HG03064 (cell line): ENCODE results near the gene RNASE4.
A peak's percentile ranks its signal among the peaks of the same experiment; 100 is the strongest.

Experiments used
- ATAC-seq: cut with Tn5 transposase; IDR thresholded peaks from one replicate; pipeline ENCODE4 v1.9.1; 2021; ENCODE audit warnings: low read depth; ENCODE audit not compliant: unreplicated experiment

RNASE4 gene

DNA sequence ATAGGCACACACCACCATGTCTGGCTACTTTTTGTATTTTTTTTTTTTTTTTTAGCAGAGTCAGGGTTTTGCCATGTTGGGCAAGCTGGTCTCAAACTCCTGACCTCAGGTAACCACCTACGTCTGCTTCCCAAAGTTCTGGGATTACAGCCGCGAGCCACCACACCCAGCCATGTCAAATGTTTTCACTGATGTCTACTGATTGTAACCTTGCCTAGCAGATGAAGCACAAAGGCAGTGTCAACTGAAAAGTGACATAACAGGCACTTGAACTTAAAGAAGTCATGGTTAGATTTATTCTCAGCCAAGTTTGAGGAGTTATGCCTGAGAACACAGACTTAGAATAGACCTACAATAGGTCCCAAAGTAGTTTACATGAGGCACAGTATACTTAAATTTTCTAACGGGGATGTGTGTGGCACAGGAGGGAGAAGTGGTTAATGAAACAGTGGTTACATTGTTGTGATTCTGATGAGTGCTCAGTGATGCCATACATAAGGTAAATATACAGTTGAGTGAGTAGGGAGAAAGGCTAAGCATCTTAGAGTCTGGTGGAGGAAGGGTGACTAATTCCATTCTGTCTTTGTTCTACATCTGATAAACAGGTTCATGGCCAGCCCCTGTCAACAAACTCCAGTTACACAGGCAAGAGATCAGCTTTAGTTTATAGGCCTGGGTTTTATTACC lies 12.6 kb upstream of the RNASE4 start:
- no peak for ATAC-seq

GRCh38 chr14:20675669-20676068 lies 8.7 kb upstream of the RNASE4 start:
- no peak for ATAC-seq

DNA sequence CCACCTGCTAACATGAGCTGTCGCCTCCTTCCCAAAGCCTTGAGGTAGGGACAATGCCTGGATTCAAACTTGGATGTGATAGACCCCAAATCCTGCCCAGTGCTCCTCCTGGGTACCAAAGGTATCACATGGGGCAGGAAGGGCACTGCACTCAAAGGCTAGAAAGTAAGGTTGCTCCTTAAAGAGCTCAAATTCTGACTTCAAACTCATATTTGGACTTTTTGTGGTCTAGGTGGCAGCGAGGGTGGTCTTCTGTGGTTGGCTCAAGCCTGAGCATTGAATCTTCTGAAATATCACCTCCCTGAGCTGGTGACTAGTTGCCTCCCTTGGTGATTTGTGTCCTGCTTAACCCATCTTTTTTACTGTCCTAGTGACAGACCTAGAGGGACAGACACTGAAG lies 8.3 kb upstream of the RNASE4 start:
- no peak for ATAC-seq

GRCh38 chr14:20679907-20680306 lies 4.5 kb upstream of the RNASE4 start:
- no peak for ATAC-seq

DNA sequence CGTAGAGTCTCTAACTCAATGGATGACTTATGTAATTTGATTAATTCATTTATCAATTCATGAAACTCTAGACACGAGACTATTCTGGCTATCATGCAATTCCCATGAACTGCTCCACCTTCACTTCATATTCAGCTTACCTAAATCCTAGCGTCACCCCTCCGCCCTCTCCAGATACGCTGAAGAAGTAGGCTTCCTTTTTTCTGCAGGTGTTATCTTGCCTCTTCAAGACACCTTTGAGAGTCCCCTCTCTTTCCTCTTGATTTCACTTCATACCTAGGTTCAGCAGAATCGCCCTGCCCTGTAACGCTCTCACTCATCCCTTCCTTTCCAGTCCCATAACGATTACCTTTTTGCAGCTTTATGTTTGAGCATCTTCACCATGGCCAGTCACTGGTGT lies 4.0 kb upstream of the RNASE4 start:
- no peak for ATAC-seq

- ATAC-seq = no peak
Observed at GRCh38 chr14:20680843-20681347, 3.5 kb upstream of the RNASE4 start.

DNA sequence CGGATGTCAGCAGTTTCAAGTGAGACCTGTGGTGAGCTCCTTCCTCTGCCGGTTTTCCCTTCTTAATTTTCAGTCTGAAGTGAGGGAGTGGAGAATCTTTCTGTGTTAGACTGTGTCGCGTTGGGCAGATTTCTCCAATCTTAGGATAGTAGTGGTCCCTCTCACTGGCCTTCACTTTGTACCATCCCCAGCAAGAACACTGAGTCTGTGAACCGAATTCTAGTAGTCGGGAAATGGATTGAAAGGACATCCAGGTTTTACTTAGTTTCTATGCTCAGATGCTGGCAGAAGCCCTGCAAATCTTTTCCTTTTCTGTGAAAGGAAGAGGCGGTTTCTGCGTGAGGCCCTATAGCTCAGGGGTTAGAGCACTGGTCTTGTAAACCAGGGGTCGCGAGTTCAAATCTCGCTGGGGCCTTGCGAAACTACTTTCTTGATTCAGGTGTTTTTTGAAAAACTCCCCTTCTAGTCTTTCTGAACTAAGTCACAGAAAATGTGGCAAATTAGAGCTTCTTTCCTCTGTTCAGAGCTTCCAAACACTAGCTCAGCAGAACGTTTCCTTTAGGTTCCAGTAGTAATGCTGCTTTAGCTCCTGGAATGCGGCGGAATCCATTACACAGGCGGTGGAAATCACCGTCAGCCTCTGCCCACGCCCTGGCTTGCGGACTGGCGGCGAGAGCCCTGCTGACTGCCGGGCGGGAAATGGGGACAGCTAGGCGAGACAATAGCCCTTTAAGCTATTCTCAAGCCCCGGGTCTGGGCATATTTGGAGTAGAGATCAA lies 2.8 kb upstream of the RNASE4 start:
- no peak for ATAC-seq

DNA sequence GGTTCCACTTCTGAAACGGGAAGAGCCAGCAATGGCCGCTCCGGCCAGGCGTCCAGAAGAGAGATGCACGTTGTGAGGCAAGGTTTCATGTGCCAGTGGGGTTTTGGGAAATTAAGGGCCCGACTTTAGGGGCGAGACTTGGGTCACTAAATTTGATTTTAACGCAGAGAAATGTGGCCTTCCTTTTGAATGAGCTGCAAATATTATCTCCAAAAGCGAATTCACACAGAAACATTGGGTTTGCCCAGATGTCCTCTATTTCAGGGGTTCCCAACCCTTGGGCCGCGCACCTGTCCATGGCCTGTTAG lies 2.3 kb upstream of the RNASE4 start:
- ATAC-seq = no peak

- ATAC-seq = peak; percentile 36
Observed at GRCh38 chr14:20682435-20683124, 1.8 kb upstream of the RNASE4 start.

DNA sequence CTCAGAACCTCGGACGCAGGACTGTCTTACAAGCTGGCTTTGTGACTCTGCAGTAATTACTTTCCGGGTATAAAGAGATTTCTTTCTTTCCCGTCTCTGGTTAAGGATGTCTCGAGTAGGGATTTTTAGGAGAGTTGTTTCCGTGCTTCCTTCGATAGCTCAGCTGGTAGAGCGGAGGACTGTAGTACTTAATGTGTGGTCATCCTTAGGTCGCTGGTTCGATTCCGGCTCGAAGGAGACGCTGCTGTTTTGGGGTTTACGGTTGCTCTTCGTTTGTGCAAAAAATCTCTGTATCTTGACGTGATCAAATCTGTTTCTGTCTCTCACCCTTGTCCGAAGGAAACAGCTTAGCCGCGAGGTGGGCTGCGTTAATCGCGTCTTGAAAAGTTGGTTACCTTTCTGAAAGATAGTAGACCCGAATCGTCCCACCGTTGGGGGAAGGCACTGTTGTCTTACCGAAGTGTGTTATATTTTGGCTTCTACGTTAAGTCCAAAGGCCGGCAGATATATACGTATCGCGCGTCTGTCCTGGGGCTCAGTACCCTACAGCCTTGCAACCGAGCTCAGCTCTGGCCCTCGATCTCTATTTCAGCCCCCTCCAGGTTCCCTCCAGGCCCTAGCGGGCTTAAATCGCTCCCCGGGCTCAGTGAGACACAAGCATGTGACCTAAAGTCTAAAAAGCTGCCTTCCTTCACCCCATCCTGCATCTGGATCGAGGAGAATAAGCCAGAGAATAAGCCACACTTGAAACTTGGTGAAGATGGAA lies 1.1 kb upstream of the RNASE4 start:
- peak; percentile 30 for ATAC-seq

DNA sequence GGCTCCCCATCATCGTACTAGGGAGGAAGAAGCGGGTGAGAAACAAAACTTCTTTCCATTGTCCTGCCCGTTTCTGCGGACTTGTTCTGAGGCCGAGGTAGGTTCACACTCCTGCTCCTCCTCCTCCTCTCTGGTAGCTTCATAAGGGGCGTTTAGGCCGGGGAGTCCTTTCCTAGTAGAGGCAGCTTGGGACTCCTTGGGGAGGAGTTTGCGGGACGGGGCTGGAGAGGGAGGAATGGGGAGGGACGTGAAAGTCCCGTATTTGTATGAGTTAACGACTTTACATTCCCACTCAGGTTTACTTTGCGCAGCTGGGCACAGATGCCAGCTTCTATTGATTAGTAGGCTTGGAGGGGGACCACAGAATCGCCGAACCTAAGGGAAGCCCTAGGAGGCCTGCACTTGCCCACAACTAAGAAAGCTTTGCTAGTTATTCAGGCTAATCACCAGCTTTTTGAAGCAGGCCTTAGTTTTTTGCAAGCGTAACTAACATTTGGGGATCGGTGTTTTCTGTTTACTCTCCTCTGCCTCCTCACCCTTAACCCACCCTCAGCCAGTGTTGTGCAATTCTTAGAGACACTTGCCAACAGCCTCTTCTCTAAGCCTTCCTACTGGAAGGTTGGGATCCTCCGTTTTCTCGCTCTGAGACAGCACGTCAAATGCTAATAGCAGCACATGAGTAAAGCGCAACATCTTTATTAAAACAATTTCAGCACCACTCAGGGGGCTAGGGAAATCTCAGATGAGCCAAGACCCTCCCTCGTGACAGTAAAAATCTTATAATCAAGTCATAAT lies 499 bp downstream of the RNASE4 start:
- ATAC-seq = no peak

DNA sequence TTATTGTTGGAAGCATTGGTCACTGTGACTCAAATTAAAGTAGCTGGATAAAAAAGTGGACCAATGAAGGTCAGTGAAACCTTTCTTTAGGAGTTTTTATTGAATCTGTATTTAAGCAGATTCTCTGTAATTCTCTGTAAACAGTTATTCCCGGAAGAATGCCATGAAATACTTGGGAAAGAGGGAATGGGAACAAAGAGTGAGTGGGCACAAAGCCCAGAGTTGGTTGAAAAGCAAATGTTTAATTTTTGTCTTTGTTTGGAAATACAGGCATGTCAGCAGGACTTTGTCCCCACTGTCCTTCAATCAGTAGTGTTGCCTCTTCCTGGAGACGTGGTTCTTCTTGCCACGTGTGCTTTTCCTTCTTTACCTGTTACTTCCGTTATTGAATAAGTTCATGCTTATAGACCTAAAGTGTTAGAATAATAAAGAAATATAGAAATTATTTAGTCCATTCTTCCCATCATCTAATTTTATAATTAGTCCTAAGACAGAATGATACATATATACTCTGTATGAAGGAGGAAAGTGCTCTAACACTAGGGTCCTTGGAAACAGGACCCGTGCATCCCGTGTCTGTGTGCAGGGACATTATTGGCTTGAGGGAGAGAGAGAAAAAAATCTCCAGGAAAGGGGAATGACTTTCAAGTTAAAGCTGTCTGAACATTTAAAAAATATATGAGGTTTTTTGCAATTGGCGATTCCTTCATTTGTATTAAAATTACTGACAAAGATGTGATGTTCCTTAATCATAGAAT lies 2.2 kb downstream of the RNASE4 start:
- ATAC-seq = no peak

- ATAC-seq = no peak
Observed at GRCh38 chr14:20687362-20688166, 3.2 kb downstream of the RNASE4 start.

DNA sequence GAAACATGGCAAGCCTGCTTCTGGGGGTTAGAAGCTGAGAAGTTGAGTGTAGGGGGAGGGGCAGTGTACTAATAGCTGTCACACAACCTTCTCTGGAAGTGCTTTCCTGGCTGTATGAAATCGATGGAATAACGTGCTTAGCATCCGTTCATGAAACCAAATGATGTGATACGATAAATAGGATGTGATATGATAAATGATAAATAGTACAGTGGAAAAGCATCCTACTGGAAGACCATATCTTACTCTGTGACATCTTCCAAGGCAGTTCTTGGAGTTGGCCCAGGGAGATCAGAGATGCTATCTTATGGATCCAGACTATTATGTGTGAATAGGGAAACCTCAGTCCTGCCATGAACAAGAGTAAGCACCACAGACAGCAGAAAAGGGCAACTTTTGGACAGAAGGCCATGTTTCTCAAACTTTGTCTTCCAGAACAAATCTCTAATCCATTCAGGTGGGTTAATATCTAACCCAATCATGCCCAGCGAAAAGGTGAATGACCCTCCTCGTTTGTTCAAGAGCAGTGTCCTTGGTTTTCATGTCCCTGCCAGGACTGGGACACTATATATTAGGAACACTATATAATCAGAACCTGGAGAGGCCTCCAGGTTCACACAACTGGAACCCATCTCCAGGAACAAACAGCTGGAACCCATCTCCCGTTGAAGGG lies 3.9 kb downstream of the RNASE4 start, which contains the start of gene ANG:
Gene ANG (plus strand): TSS at position 598 of the 673 bp plus-strand sequence. CDS start 4,801 bp downstream, outside the sequence.
- ATAC-seq = no peak

DNA sequence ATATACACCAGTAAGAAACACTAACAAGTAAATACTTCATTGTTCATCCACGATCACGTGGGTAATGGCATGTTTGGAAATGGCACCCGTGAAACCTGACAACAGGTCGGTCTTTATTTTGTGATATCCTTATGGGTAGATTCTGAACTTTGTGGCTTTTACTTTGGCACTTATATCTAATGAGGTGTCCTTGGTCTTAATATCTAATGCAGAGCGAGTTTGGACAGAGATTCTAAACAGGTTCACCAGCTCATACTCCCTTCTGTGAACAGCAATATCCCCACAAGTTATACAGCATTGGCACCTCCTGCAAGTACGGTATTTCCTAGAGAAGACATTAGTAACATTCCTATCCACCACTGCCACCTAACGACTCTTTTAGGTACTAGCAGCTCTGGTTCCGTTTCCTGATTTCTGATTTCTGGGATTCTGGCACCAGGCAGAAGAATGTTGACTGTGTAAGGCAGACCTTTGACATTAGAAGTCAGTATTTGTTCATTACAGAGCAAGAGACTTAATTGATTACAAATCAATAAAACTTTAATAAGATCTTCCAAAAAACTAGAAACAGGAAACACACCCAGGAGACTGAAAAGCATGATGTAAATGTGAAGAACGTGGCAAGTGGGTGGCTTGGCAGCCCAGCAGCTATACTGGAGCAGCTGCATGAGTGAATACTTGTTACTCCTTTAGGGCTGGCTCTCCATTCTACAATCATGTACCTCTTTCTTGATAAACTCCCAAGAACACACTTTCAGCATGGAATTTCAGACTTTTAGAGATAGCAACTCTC lies 6.7 kb downstream of the RNASE4 start:
- no peak for ATAC-seq

GRCh38 chr14:20692116-20692751 lies 7.9 kb downstream of the RNASE4 start:
- no peak for ATAC-seq

DNA sequence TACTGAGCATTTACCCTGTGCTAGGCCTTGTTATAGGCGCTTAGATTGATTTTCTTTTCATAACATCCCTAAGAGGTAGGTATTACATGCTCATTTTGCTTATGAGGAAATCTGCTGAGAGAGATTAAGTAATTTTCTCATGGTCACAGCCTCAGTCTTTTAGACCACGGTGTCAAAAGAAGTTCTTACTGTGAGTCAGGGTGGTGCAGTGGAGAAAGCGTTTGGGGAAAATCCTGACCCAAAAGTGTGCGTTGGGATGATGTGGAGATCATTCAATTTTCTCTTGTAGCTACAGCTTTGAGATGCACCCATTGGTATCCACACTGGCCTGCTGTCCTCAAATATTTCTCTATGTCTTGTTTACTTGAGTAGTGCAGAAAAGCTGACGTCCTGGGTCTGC lies 12.4 kb downstream of the RNASE4 start:
- no peak for ATAC-seq
